Measurements from ENCODE around the gene MFN1. TPM values are rescaled to one million over a fixed set of nuclear protein-coding genes. Genes with fewer than 3 reads are reported as not detected.

The MFN1 gene
- total RNA-seq = 17.3 and 24.9 TPM in 2 replicates

DNA sequence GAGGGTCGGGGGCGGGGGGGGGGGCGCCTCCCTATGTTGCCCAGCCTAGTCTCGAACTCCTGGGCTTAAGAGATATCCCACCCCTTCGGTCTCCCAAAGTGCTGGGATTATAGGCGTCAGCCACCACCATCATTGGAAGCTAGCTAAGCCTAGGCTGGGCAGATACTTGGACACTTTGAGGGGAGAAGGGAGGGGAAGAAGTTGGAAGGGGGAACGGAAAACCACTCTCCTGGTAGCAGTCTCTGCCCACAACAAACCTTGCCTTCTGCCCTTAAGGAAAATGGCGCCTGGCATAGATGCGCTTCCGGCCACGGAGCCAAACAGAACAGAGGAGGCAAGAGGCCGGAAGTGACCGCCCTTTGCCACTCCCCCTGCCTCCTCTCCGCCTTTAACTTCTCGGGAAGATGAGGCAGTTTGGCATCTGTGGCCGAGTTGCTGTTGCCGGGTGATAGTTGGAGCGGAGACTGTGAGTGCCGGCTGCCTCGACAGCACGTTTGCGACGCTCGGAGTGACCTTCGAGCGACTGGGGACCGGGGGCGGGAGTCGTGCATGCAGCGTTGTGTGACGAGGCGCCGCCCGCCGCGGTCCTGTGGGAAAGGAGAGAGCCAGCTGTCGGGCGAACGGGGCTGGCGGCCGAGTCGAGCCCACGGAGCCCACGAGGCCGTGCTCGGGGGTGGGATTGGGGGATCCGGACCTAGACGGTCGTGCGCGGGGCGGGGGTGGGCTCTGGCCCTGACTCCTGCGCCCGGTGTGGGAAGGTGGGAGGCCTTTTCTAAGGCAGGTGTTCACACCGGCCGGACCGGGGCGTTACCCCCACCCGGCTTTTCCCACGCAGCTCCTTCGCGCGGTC lies at the start of gene MFN1:
TSS of gene MFN1 (plus strand) at position 365 of the 850 bp plus-strand sequence. CDS start 1,143 bp downstream, outside the sequence.

GRCh38 chr3:179322286-179323196 lies 25.0 kb upstream of the MFN1 start, which contains the start of gene ZNF639:
TSS of gene ZNF639 (plus strand) at chr3:179323031. CDS start at chr3:179328294, 5,263 bp downstream.

Other genes with a start within 250 kb of the MFN1 start
- gene PIK3CA, start 199.4 kb upstream of the MFN1 start, total RNA-seq = 17.0 and 20.4 TPM in 2 replicates
- gene KCNMB3, start 96.6 kb upstream of the MFN1 start, total RNA-seq = 0.12 and 0.26 TPM in 2 replicates
- 40.4 and 43.5 TPM in 2 replicates for gene ZNF639, start 24.7 kb upstream of the MFN1 start, total RNA-seq
- 30.2 and 45.6 TPM in 2 replicates for gene GNB4, start 103.8 kb downstream of the MFN1 start, total RNA-seq
- gene ACTL6A, start 215.2 kb downstream of the MFN1 start, total RNA-seq = 23.7 and 26.5 TPM in 2 replicates

Data from pericardium fibroblast (primary cell).